Measurements from ENCODE around the gene COL2A1. TPM values are rescaled to one million over a fixed set of nuclear protein-coding genes. Genes with fewer than 3 reads are reported as not detected.

The COL2A1 gene
- total and polyA plus RNA-seq, 2 donors from 2014 or later = not detected

GRCh38 chr12:48051681-48052080, 47.4 kb upstream of the COL2A1 start:
- Histone ChIP-seq H3K4me1 (ENCODE audit: control insufficient read depth in 2 of 3, insufficient read depth in 2 of 3, low read depth in 1 of 3, low read length in 3 of 3) (no peaks in the 10 kb centered on the region), H3K27me3 (ENCODE audit: control insufficient read depth, insufficient read depth, low read length) (no peaks in the 10 kb centered on the region), H3K27ac (ENCODE audit: low read depth in 2 of 2, low read length in 2 of 2) (no peak overlapping the region), H3K36me3 (ENCODE audit: control insufficient read depth in 2 of 3, insufficient read depth in 3 of 3, low read length in 3 of 3) (peaks cover 0 to 24% (median 8%) of the 10 kb centered on the region in 3 donors), H3K9ac (ENCODE audit: low read length in 3 of 3) (no peak overlapping the region), H3K4me3 (ENCODE audit: low read length in 3 of 3) (no peak overlapping the region), H3K9me3 (ENCODE audit: control insufficient read depth in 2 of 3, insufficient read depth in 1 of 3, low read length in 3 of 3) (no peaks in the 10 kb centered on the region)
- DNase-seq = no peak
- FAIRE-seq = no peak
- intact Hi-C loops (cut with DNase I) = no loop called here
- TF ChIP-seq, protein P1, sequence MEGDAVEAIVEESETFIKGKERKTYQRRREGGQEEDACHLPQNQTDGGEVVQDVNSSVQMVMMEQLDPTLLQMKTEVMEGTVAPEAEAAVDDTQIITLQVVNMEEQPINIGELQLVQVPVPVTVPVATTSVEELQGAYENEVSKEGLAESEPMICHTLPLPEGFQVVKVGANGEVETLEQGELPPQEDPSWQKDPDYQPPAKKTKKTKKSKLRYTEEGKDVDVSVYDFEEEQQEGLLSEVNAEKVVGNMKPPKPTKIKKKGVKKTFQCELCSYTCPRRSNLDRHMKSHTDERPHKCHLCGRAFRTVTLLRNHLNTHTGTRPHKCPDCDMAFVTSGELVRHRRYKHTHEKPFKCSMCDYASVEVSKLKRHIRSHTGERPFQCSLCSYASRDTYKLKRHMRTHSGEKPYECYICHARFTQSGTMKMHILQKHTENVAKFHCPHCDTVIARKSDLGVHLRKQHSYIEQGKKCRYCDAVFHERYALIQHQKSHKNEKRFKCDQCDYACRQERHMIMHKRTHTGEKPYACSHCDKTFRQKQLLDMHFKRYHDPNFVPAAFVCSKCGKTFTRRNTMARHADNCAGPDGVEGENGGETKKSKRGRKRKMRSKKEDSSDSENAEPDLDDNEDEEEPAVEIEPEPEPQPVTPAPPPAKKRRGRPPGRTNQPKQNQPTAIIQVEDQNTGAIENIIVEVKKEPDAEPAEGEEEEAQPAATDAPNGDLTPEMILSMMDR (IDR thresholded peaks at IDR 0.05; ENCODE audit: borderline replicate concordance, extremely low read depth, insufficient read depth) = no peak

GRCh38 chr12:48050174-48050573, 45.9 kb upstream of the COL2A1 start:
- peaks cover under 1 to 23% (median 13%) of the 10 kb centered on the region in 3 donors for H3K36me3 ChIP-seq (ENCODE audit: control insufficient read depth in 2 of 3, insufficient read depth in 3 of 3, low read length in 3 of 3)
- H3K9ac ChIP-seq (ENCODE audit: low read length in 3 of 3) = no peak overlapping the region
- TF ChIP-seq, protein P1 (IDR thresholded peaks at IDR 0.05; ENCODE audit: borderline replicate concordance, extremely low read depth, insufficient read depth) = no peak
- H3K9me3 ChIP-seq (ENCODE audit: control insufficient read depth in 2 of 3, insufficient read depth in 1 of 3, low read length in 3 of 3) = no peaks in the 10 kb centered on the region
- no peaks in the 10 kb centered on the region for H3K27me3 ChIP-seq (ENCODE audit: control insufficient read depth, insufficient read depth, low read length)
- H3K4me1 ChIP-seq (ENCODE audit: control insufficient read depth in 2 of 3, insufficient read depth in 2 of 3, low read depth in 1 of 3, low read length in 3 of 3) = no peaks in the 10 kb centered on the region
- FAIRE-seq (no peak), DNase-seq (no peak)
- no peak overlapping the region for H3K4me3 ChIP-seq (ENCODE audit: low read length in 3 of 3)
- H3K27ac ChIP-seq (ENCODE audit: low read depth in 2 of 2, low read length in 2 of 2) = no peak overlapping the region
- intact Hi-C loops (cut with DNase I) = no loop called here

GRCh38 chr12:48045965-48046518, 41.8 kb upstream of the COL2A1 start:
- intact Hi-C loops (cut with DNase I) = no loop called here
- no peak overlapping the region for H3K9ac ChIP-seq (ENCODE audit: low read length in 3 of 3)
- DNase-seq = no peak
- no peaks in the 10 kb centered on the region for H3K27me3 ChIP-seq (ENCODE audit: control insufficient read depth, insufficient read depth, low read length)
- H3K9me3 ChIP-seq (ENCODE audit: control insufficient read depth in 2 of 3, insufficient read depth in 1 of 3, low read length in 3 of 3) = no peaks in the 10 kb centered on the region
- peaks cover 2 to 30% (median 17%) of the 10 kb centered on the region in 3 donors for H3K36me3 ChIP-seq (ENCODE audit: control insufficient read depth in 2 of 3, insufficient read depth in 3 of 3, low read length in 3 of 3)
- no peak overlapping the region for H3K27ac ChIP-seq (ENCODE audit: low read depth in 2 of 2, low read length in 2 of 2)
- H3K4me1 ChIP-seq (ENCODE audit: control insufficient read depth in 2 of 3, insufficient read depth in 2 of 3, low read depth in 1 of 3, low read length in 3 of 3) = no peaks in the 10 kb centered on the region
- FAIRE-seq = no peak
- H3K4me3 ChIP-seq (ENCODE audit: low read length in 3 of 3) = no peak overlapping the region
- TF ChIP-seq, protein P1 (IDR thresholded peaks at IDR 0.05; ENCODE audit: borderline replicate concordance, extremely low read depth, insufficient read depth) = no peak
